ENCODE data around the gene EFCAB6. TPM values are rescaled to one million over a fixed set of nuclear protein-coding genes. Genes with fewer than 3 reads are reported as not detected.

EFCAB6 gene
- total and polyA plus RNA-seq, 2 of the 13 experiments (the other 11 are each of a cell fraction or from before 2014, with no cell fraction given) = not detected

- in situ Hi-C loops (cut with HindIII; ENCODE audit: extremely low pct_ligation_motif_present, low pct_unique_long_range_greater_than_20kb) (no loop called here), intact Hi-C loops (cut with micrococcal nuclease; ENCODE audit: unreplicated experiment) (loop anchor here (5.0 kb wide), 1 partner anchor 148 kb away; no protein-coding TSS in a partner anchor)
- no peak for TF ChIP-seq THAP7 (CRISPR knock-in tag; IDR thresholded peaks at IDR 0.05)
- no peak for TF ChIP-seq CCAR2 (optimal IDR thresholded peaks at IDR 0.05; ENCODE audit: low read depth, low read length)
- TF ChIP-seq HMGXB4 (CRISPR knock-in tag; IDR thresholded peaks at IDR 0.05; ENCODE audit: borderline replicate concordance in 1 of 2, low read depth in 1 of 2) = no peak
- TF ChIP-seq E2F5 (CRISPR knock-in tag; conservative IDR thresholded peaks at IDR 0.05) = no peak
- no peak for TF ChIP-seq XBP1 (CRISPR knock-in tag; IDR thresholded peaks at IDR 0.05)
- no peak for TF ChIP-seq ZNF800 (CRISPR knock-in tag; IDR thresholded peaks at IDR 0.05)
- TF ChIP-seq EP300 (IDR thresholded peaks at IDR 0.05; ENCODE audit: low read depth in 2 of 2, low read length in 2 of 2) = no peak
- TF ChIP-seq EP300 (CRISPR knock-in tag; IDR thresholded peaks at IDR 0.05; ENCODE audit: borderline replicate concordance) = no peak
- no peak for TF ChIP-seq STAT6 (CRISPR knock-in tag; IDR thresholded peaks at IDR 0.05; ENCODE audit: borderline replicate concordance)
- no peak for TF ChIP-seq ZNF839 (CRISPR knock-in tag; IDR thresholded peaks at IDR 0.05; ENCODE audit: borderline replicate concordance)
- no peak for TF ChIP-seq THAP8 (CRISPR knock-in tag; IDR thresholded peaks at IDR 0.05; ENCODE audit: borderline replicate concordance)
- no peak for TF ChIP-seq THAP11 (CRISPR knock-in tag; IDR thresholded peaks at IDR 0.05)
- no peak for TF ChIP-seq ZSCAN9 (CRISPR knock-in tag; IDR thresholded peaks at IDR 0.05; ENCODE audit: borderline replicate concordance)
- TF ChIP-seq ZNF101 (CRISPR knock-in tag; IDR thresholded peaks at IDR 0.05; ENCODE audit: borderline replicate concordance, low read depth) = no peak
- Histone ChIP-seq H3K9me3 (ENCODE audit: low read length) (no peaks in the 10 kb centered on the region), H3K9ac (ENCODE audit: insufficient read depth, low read depth, low read length) (no peak overlapping the region), H3K36me3 (replicated peaks in 1 of 2; ENCODE audit: control insufficient read depth in 1 of 2, insufficient read depth in 2 of 2, low read length in 2 of 2) (no peaks in the 10 kb centered on the region), H3K4me2 (ENCODE audit: low read depth, low read length) (no peak overlapping the region), H4K20me1 (ENCODE audit: insufficient read depth, low read length) (no peaks in the 10 kb centered on the region), H3K4me1 (ENCODE audit: insufficient read depth, low read length) (no peaks in the 10 kb centered on the region), H3K27me3 (ENCODE audit: control insufficient read depth in 1 of 2, insufficient read depth in 2 of 2, low read length in 2 of 2) (peaks cover 3 to 36% of the 10 kb centered on the region in 2 experiments; a peak in 1 of 5 replicates), H3K27ac (ENCODE audit: extremely low read length, insufficient read depth, low read length) (no peak overlapping the region), H2AFZ (ENCODE audit: low read length) (no peak overlapping the region), H3K4me3 (replicated peaks in 1 of 3; ENCODE audit: insufficient read depth in 1 of 3, low read depth in 2 of 3, low read length in 3 of 3) (no peak overlapping the region), H3K79me2 (ENCODE audit: insufficient read depth, low read length) (no peaks in the 10 kb centered on the region)
- no TSS peak for BruUV-seq (replicated peaks)
- no peak for ATAC-seq
- ChIA-PET POLR2A (no interaction called here), CTCF (ENCODE audit: low intra/inter-chr PET ratio, low total read pairs) (no interaction called here)
- no peak for FAIRE-seq
- 0% methylated on average over 4 of the region's 5 CpGs for WGBS (ENCODE audit: low lambda C conversion rate)
- no peak for DNase-seq (ENCODE audit: low spot score)
Observed at GRCh38 chr22:43535741-43536140, 276.4 kb downstream of the EFCAB6 start.

All from HepG2 (cell line).